DLD1 (cell line): ENCODE results near the gene CMKLR1.

ENCODE experiments used
- in situ Hi-C: cut with HindIII; loops from 2 replicates; pipeline ENCODE4 v1.10.0; 2017; ENCODE audit warnings: low sequenced_read_pairs

CMKLR1 gene

DNA sequence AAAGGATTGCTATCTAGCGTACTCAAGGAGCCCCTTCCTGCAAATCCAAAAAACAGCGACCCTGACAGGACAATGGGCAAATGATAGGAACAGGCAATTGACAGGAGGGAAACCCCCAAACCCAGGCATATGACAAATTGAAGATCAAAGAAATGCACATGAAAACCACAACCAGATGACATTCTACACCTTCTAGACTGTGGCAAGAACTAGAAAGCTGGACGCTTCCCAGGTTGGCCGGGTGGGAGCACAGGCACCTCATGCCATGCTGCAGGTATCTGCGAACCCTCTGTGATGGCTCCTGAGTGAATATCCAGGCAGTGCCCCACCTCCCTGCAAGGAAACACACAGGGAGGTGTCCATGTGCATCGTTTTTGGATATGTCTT lies 37.1 kb downstream of the CMKLR1 start:
- in situ Hi-C loops, result no loop called here

DNA sequence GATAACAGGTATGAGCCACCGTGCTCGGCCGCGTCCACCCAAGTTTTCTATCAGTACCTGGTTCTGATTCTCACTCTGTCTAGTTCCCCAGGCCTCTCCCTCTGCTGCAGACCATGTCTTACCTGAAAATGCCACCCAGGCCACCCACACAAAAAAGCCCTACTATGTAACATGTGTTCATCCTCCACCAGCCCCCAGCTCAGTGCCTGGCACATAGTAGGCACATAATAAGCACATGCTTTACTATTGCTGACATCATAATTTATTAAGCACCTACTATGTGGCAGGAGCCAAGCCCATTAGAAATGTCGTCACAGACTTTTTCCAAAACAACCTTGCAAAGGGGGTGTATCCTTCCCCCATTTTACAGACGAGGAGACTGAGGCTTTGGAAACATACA lies 37.8 kb downstream of the CMKLR1 start:
- in situ Hi-C loops, result no loop called here

DNA sequence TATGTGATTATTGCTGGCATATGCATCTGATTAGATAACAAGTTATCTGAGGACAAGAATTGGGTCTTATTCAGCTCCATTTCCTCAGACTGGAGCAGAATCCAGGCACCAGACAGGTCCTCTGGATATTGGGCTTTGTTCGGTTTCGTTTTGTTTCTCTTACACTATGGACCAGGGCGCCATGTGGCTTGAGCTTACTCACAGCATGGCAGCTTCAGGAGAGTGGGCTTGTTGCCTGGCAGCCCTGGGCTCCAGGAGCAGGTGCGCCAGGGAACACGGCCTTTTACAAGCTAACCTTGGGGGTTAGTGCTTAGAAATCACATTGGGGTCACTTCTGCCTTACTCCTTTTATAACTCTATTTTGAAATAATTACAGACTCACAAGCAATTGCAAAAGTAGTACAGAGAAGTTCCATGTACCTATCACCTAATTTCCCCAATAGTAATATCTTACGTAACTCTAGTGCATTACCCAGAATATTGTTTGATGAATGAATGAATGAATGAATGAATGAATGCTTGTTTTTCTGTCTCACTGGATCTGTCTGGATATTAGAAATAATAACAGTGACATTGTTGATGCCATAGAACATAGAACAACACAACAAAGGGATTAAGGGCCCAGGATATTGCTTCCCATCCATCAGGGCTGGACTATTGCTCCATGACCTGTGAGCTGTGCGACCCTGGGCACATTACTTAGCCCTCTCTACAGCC lies 39.0 kb downstream of the CMKLR1 start:
- in situ Hi-C loops, result no loop called here

DNA sequence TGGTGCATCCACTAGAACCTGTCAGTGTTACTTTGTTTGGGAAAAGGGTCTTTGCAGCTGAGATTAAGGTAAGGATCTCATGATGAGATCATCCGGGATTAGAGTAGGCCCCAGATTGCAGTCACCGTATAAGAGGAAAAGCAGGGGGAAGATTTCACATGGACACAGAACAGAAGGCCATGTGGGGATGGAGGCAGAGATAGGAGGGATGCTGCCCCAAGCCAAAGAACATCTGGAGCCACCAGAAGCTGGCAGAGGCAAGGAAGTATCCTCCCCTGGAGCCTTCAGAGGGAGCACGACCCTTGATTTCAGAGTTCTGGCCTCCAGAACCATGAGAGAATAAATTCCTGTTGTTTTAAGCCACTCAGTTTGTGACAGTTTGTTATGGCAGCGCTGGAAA lies 39.6 kb downstream of the CMKLR1 start:
- in situ Hi-C loops, result no loop called here

DNA sequence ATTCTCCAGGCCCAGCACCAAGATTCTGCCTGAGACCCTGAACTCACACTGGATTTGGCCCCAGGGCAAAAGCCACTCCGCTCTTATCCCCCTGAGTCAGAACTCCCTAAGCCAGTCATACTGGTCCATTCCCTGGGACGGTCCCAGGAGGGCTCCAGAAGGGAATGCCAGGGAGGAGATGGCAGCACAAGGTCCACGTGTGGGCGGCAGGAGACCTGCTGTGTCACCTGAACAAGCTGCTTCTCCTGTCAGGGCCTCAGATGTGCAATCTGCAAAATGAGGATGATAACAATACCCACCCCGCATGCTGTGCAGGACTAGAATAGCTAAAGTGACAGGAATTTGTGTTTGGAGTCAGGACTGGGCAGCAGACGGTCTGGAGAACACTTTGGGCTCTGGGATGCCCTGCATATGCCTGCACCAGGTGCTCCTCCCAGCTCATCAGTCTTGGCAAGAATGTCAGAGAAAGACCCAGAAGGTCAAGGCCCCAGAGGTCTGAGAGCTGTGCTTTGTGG lies 40.3 kb downstream of the CMKLR1 start:
- in situ Hi-C loops, result no loop called here

DNA sequence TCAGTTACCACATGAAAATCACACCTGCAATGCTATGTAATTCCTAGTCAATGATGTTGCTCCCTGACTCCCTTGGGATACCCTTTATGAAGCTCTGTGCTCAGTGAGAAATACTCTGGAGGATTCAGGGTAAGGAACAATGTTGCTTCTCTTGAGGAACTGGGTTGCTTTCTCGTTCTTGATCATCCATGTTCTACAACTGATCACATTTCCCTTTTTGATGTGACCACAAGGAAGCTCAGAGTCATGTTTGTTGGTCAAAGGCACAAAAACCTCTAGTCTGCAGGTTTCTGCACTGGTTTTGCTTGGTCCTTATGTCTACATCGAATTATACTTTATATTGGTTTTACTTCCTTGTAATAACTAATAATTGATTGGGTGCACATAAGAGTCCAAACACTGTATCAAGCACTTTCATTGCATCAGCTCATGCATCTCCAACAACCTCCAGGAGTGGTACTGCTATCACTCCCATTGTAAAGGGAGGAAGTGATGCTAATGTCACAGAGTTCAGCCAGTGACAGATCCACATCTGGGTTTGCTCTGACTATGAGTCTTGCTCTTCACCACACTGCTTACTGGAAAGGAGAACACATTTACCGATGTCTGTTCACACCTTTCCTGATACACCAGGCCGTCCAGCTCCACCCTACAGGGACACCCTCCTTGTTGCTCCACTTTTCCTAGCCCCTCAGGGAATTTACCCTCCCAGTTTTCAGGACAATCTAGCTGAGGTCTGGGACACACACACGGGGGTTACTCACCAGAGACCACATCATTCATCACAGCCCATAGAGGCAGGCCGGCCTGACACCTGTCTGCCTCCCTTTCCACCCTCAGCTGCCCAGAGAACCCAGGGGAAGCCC lies 41.0 kb downstream of the CMKLR1 start:
- in situ Hi-C loops, result no loop called here

DNA sequence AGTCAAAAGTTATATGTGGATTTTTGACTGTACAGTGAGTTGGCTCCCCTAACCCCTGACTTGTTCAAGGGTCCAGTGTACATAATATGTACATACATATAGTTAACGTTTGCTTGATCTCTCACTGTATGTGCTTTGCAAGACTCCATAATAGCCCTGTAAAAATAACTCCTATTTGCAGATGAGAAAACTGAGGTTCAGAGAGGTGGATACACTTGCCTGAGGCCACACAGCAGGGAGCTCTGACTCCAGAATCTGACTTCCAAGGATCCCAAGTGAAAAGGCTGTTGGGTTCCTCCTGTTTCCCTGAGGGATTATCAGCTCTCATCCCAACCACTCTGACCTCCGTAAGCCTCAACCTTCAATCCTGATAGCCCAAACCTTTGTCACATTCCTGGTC lies 41.7 kb downstream of the CMKLR1 start:
- in situ Hi-C loops, result no loop called here

DNA sequence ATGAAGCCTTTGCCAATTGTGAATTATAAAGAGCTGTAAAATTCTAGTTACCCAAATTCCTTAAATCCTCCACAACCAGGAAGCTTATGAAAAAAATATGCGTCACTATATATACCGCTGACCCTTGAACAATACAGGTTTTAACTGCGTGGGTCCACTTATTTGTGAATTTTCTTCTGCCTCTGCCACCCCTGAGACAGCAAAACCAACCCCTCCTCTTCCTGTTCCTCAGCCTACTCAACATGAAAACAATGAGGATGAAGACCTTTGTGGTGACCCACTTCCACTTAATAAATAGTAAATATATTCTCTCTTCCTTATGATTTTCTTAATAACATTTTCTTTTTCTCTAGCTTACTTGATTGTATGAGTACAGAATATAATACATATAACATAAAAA lies 42.2 kb downstream of the CMKLR1 start:
- in situ Hi-C loops, result no loop called here

DNA sequence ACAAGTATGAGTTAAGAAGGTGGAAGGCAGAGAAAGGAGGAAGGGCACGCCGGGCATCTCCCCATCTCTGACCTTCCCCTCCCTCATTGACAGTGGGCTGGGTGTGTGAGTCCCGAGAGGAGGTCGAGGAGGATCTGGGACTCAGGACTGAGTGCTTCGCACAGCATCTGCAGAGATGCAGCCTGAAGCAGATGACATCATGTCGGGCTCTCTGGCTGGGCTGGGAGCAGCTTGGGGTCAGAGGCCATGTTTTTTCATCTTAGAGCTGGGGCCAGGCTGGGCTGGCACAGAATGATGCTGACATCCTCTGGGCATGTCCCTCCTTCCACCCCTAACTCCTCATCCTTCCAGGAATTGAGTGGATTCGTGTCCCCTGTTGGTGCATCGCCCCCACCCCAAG lies 43.5 kb downstream of the CMKLR1 start:
- in situ Hi-C loops, result no loop called here

DNA sequence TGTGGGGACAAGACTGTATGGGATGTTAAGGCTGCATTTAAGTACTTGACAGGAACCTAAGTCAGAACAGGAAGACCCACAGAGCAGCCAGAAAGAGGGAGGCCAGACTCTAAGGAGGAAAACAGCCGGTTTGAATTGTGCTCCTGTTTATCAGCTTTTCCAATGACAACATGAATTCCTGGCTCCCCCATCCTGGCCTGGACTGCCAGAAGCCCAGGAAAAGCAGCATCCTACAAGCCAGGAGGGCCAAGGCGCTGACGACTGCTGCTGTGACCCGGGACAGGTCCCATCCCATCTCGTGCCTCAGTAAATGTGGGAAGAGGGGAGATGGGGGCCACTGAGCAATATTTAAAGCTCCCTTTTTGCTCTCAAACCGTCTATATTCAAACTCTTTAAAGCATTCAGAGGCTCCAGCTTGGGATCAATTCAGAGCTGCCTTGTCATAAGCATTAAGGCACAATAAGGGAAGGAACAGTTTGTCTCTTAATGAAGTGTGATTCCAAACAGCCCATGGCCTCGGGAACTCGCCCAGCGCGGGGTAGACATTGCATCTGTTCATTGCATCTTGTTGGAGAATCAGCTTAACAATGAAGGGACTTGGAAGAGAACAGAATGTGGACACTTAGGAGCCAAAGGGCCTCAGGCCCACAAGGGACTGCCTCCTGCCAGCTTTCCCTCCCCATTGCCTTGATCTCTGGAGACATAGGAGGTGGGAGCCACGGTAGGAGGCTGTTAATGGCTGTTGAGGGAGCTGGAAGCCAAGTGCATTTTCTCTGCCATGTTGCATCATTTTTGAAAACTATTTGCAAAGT lies 49.6 kb downstream of the CMKLR1 start:
- in situ Hi-C loops, result no loop called here

DNA sequence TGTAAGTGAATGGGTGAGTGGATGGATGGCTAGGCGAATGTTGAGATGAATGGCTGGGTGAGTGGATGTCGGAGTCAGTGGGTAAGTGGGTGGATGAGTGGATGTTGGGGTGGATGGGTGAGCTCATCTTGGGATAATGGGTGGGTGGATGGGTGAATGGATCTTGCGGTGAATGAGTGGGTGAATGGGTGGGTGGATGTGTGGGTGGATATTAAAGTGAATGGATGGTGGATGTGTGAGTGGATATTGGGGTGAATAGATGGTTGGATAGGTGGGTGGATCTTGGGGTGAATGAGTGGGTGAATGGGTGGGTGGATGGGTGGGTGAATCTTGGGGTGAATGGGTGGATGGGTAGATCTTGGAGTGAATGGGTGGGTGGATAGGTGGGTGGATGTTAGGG lies 51.9 kb downstream of the CMKLR1 start:
- in situ Hi-C loops, result no loop called here

DNA sequence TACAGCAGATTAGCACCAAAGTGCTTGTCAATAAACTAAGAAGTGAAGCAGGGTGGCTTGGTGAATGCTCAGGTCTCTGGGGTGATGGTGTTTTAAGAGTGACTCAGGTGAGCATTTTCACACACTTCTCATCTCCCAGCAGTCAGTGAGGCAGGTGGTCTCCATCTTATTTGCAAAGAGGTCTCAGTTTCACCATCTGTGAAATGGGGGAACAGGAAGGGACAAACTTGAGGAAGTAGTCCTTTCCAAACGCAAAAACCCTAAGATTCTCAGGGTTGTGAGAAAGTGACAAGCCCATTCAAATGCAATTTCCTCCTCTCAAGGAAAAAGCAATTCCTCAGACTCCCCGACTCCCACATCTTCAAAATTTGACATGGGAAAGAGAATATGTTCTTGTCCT lies 54.1 kb downstream of the CMKLR1 start:
- in situ Hi-C loops, result no loop called here

DNA sequence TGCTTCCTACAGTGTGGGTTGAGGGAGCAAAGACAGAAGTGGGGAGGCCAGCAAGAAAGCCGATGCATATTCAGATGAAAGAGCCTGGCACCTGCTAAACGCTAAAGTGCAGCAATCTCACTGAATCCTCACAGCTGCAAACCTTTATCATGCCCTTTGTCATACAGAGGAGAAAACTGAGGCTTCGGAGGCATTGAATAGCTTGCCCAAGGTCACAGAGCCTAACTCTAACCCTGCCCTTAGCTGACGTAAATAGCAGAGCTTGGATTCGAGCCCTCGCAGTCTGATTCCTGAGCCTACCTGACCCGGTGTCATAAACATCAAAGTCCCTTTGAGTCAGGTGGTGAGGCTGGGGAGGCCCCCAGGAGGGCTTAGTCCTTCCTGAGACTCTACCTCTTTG lies 54.9 kb downstream of the CMKLR1 start:
- in situ Hi-C loops, result no loop called here

DNA sequence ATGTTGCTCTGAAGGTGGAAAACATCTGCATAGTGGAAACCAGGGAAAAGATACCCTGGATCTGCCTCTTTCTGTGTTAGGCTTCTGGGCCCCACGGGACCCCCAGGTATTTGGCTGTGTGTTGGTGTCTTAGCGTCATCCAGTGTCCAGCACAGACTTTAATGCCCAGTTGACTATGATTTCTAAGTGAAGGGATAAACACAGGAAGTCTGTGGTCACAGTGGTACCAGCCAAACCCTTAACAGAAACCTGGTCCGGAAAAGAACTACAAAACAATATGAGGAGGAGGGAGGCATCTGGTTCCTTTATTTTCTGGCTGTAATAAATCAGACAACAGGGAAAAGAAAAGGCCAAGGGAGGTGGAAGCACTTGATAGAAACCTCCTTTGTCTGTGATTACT lies 56.4 kb downstream of the CMKLR1 start:
- in situ Hi-C loops, result no loop called here

DNA sequence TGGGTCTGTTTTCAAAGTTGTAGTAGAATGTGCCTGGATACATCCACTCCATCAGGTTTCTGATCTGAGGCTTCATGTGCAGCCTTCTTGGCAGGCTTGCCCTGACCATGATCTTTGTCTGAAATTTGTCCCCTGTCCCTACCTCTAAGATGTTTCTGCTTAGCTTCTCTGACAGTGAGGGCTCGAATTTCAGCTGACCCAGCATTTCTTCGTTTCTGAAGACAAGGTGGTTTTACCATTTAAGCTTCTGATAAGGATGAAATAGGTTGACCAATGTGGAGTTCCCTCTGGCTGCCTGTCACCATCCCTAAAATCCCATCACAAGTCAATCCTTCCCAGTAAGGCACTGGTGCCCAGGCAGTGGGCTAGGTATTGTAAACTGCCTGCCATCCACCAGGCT lies 57.0 kb downstream of the CMKLR1 start:
- in situ Hi-C loops, result no loop called here

DNA sequence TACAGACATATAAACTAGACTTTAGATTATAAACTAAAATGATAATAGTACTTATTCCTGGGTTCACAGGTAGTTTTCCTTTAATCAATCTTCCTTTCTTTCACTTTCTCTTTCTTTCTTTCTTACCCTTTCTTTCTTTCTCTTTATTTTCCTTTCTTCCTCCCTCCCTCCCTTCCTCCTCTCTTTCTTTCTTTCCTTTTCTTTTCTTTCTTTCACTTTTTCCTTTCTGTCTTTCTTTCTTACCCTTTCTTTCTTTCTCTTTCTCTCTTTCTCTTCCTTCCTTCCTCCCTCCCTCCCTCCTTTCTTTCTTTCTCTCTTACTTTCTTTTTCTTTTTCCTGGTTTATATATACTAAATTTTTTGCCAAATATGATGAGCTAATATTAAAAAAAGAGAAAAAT lies 61.5 kb downstream of the CMKLR1 start:
- in situ Hi-C loops, result no loop called here

DNA sequence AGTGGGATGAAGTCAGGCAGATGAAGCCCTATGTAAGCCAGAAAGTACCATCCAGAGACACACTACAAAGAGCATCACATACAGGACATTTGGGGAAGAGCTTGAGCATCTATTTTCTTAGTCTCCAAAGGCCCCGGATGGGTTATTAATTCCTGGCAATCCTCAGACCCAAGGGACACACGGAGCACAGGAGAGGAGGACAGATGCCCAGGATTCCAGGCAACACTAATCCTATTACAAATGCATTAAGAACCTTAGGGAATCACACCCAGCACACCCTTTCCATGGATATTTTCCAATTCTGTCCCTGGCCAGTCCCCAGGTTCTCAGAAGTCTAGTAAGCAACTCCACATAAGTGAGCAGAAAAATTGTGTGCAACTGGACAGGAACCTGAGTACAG lies 65.9 kb downstream of the CMKLR1 start:
- in situ Hi-C loops, result no loop called here

DNA sequence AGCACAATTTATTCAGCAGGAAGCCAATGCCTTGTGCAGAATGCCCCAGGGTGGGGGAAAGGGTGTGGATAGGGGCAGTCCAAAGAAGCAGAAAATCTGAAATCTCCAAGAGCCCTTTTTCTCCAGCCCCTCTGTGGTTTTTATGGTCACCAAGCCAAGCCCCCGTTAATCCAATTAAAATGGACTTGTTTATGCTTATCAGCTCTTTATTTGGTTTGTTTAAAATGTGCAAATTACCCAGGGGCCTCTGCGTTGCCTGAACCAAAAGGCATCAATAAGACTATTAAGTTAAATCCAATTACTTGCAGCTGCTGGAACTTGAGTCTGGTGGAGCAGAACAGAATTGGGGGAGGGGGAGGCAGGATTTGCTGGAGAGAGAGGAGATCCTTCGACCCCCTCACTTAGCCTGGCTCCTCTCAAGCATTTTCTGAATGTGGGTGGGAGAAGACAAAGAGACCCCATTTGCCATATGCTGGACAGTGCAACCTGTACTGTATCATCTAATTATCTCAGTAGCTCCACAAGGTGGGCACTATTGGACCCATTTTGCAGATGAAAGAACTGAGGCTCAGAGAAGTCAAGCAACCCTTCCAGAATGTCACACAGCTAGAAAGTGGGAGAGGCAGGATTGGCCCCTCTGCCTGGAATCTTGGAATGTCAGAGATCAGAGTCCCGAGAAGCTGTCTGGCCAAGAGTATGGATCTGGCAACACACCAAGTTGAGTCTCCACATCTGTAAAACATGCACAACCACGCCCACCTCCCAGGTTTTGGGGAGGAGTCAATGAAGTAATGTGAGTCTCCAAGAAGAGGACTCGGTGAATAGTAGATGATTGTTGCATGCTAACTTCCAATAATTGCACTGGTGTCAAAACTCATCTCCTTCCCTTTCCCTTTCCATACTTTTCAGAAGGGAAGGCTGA lies 66.9 kb downstream of the CMKLR1 start:
- in situ Hi-C loops, result no loop called here

DNA sequence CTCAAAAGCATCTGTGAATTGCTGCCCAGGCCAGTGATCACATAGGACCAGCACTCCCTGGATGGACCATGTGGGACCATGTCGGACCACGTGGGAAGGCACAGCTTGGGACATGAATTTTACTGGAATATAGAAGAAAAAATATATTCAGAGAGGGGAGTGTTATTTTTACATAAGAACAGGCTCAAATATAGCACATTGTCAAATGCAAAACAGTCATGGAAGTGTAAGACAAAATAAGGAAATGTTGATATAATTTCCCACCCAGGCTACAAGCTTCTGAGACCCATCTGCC lies 68.3 kb downstream of the CMKLR1 start:
- in situ Hi-C loops, result no loop called here

DNA sequence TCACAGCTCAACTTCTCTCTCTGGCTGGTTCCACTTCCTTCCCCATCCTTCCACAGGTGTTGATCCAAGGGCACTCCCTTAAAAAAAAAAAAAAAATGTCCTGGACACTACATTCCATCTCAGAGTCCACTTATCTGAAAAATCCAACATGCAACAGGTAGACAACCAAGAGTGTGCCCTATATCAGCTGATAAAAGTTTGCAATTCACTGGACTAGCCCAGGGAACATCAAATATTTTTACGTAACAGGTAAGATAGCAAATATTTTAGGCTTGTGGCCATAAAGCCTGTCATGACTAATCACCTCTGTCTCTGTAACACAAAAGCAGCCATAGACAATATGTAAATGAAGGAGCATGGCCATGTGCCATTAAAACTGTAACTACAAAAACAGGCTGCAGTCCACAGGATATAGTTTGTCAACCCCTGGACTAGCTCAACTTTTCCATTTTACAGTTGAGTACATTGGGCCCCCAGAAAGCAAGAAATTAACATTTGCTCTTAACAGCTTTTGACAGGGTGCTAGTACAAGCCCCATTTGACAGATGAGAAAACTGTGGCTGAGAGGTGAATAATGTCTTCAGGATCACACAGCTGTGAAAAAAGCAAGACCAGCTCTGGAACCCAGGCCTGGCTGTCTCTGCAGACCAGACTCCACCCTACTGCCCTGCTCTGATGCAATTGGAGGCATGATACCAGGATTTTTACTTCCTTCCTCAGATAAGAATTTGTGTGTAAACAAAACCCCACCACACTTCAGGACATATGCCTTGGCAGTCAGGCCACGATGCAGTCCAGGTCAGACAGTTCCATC lies 68.9 kb downstream of the CMKLR1 start:
- in situ Hi-C loops, result no loop called here
